ENCODE data around the gene DDX39A.

GRCh38 chr19:14375055-14375581 lies 44.0 kb downstream of the DDX39A start:
- no peak for TF ChIP-seq HDGF (IDR thresholded peaks at IDR 0.05; ENCODE audit: borderline replicate concordance)
- TF ChIP-seq SUZ12 (IDR thresholded peaks at IDR 0.05), result no peak
- no peak for TF ChIP-seq L3MBTL2 (conservative IDR thresholded peaks at IDR 0.05)
- no peak for TF ChIP-seq FOXK2 (IDR thresholded peaks at IDR 0.05)
- TF ChIP-seq ZNF384 (IDR thresholded peaks at IDR 0.05), result no peak
- TF ChIP-seq SP1 (IDR thresholded peaks at IDR 0.05), result no peak
- TF ChIP-seq TARDBP (IDR thresholded peaks at IDR 0.05), result no peak
- no peak for TF ChIP-seq FOXA1 (IDR thresholded peaks at IDR 0.05)
- no peak for TF ChIP-seq ELF4 (IDR thresholded peaks at IDR 0.05)
- TF ChIP-seq FOXM1 (IDR thresholded peaks at IDR 0.05; ENCODE audit: borderline replicate concordance), result no peak
- TF ChIP-seq PKNOX1 (IDR thresholded peaks at IDR 0.05), result no peak

All from HEK293T (cell line).